ENCODE measurements around the gene CFHR2.

The CFHR2 gene

GRCh38 chr1:197003132-197003531 is 59.6 kb downstream of the CFHR2 start:
- DNase-seq, result no peak

DNA sequence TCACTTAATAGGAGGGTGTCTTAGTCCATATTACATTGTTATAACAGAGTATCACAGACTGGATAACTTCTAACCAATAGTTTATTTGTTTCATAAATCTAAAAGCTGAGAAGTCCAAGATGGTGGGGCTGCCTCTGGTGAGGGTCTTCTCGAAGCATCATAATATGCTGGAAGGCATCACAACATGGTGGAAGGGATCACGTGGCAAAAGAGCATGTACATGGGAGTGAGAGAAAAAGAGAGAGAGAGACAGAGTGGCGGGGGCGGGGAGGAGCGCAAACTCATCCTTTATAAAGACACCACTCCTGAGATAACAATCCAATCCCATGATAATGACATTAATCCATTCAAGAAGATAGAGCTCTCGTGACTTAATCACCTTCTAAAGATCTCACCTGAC is 65.3 kb downstream of the CFHR2 start:
- DNase-seq, result no peak
